H1 (cell line): ENCODE measurements around the gene PROSER3. TPM values are rescaled to one million over a fixed set of nuclear protein-coding genes. Genes with fewer than 3 reads are reported as not detected.

Experiments used
- CTCF ChIA-PET: fragments of 300-600 bp; sonication (Branson Sonifier 250); formaldehyde crosslinking; loops from one replicate; lab custom pipeline; 2021; ENCODE audit not compliant: partially characterized antibody; lab: Charles Lee
- POLR2A ChIA-PET: fragments of 300-600 bp; sonication (Branson Sonifier 250); formaldehyde crosslinking; loops from one replicate; lab custom pipeline; 2021; ENCODE audit warnings: inconsistent platforms; ENCODE audit not compliant: partially characterized antibody; lab: Charles Lee
- DNase-seq, 2 experiments: peaks; one replicate each; pipeline versions ENCODE4 v3.0.0 to v3.0.0-alpha.2; 2010 to 2022; ENCODE audit warnings: low spot score in 2 of 2, low read depth in 1 of 2, mixed read lengths in 1 of 2
- FAIRE-seq: peaks from 2 replicates; lab custom pipeline; 2011; peaks lifted over from hg19 to GRCh38; lab: Jason Lieb, UNC
- H2AFZ ChIP-seq: 2 replicates; pipeline ENCODE4 v1.8.1; 2012; ENCODE audit warnings: low read length, inconsistent platforms
- H2AK5ac ChIP-seq: 2 replicates; pipeline ENCODE4 v1.6.1; 2013; ENCODE audit warnings: low read depth, low read length
- H2BK120ac ChIP-seq: replicated peaks from 2 replicates; pipeline ENCODE3; 2013; ENCODE audit warnings: low read depth, low read length, inconsistent platforms
- H2BK12ac ChIP-seq: 2 replicates; pipeline ENCODE4 v1.6.1; 2013; ENCODE audit warnings: low read depth, low read length
- H2BK15ac ChIP-seq: 2 replicates; pipeline ENCODE4 v1.6.1; 2013; ENCODE audit warnings: low read length
- H2BK20ac ChIP-seq: 2 replicates; pipeline ENCODE4 v1.6.1; 2013; ENCODE audit warnings: low read length
- H2BK5ac ChIP-seq: 2 replicates; pipeline ENCODE4 v1.6.1; 2013; ENCODE audit warnings: low read depth, low read length
- H3K14ac ChIP-seq: 2 replicates; pipeline ENCODE4 v1.6.1; 2013; ENCODE audit warnings: inconsistent platforms; ENCODE audit not compliant: insufficient read length
- H3K18ac ChIP-seq: 2 replicates; pipeline ENCODE4 v1.6.1; 2013; ENCODE audit warnings: low read length; ENCODE audit errors: extremely low read depth
- H3K23ac ChIP-seq: 2 replicates; pipeline ENCODE4 v1.6.1; 2013; ENCODE audit warnings: inconsistent platforms; ENCODE audit not compliant: insufficient read length
- H3K23me2 ChIP-seq: 2 replicates; pipeline ENCODE4 v1.6.1; 2013; ENCODE audit warnings: low read depth, low read length
- H3K27ac ChIP-seq: 2 replicates; pipeline ENCODE4 v1.6.1; 2011; ENCODE audit warnings: low read depth, low read length, inconsistent platforms
- H3K27me3 ChIP-seq, 4 experiments: replicated peaks in 1 of 4; 1 replicate in 1 of 4; 2 replicates in 3 of 4; pipeline versions ENCODE4 v1.6.1 to v1.8.1; 2011 to 2013; ENCODE audit warnings: low read length in 3 of 4, mild to moderate bottlenecking in 3 of 4, inconsistent platforms in 2 of 4, mixed read lengths in 2 of 4, moderate library complexity in 1 of 4; ENCODE audit not compliant: control insufficient read depth in 3 of 4, insufficient read depth in 3 of 4; ENCODE audit errors: extremely low read depth in 1 of 4
- H3K36me3 ChIP-seq, 4 experiments: 2 replicates each; pipeline versions ENCODE4 v1.6.1 to v1.8.1; 2011 to 2013; ENCODE audit warnings: mild to moderate bottlenecking in 4 of 4, low read length in 3 of 4, moderate library complexity in 2 of 4, control low read depth in 1 of 4, inconsistent platforms in 1 of 4; ENCODE audit not compliant: insufficient read depth in 4 of 4, control insufficient read depth in 2 of 4
- H3K4ac ChIP-seq: replicated peaks from 2 replicates; pipeline ENCODE3; 2013; ENCODE audit warnings: low read length, low read depth, mixed read lengths, inconsistent platforms; ENCODE audit not compliant: insufficient read length
- H3K4me1 ChIP-seq, 4 experiments: replicated peaks in 1 of 4; 1 replicate in 1 of 4; 2 replicates in 3 of 4; pipeline versions ENCODE4 v1.6.1 to v1.8.1; 2011 to 2013; ENCODE audit warnings: low read length in 3 of 4, inconsistent platforms in 2 of 4, mixed read lengths in 1 of 4; ENCODE audit not compliant: insufficient read depth in 4 of 4, control insufficient read depth in 3 of 4
- H3K4me2 ChIP-seq, 2 experiments: 2 replicates each; pipeline versions ENCODE4 v1.6.1 to v1.8.1; 2011 to 2013; ENCODE audit warnings: low read depth in 2 of 2, low read length in 2 of 2, control low read depth in 1 of 2, inconsistent platforms in 1 of 2, mild to moderate bottlenecking in 1 of 2; ENCODE audit not compliant: insufficient read depth in 1 of 2
- H3K4me3 ChIP-seq, 4 experiments: fragments of 200-600, 300-600 bp in 1 of 4; sonication (generic), shearing (Covaris generic), sonication (Bioruptor Twin) in 1 of 4; 2 replicates each; pipeline versions ENCODE4 v1.5.1 to v1.8.1; 2011 to 2016; ENCODE audit warnings: low read length in 4 of 4, low read depth in 3 of 4, control low read depth in 2 of 4, inconsistent platforms in 2 of 4, mild to moderate bottlenecking in 2 of 4, mixed read lengths in 1 of 4, moderate library complexity in 1 of 4; ENCODE audit not compliant: insufficient read depth in 2 of 4; ENCODE audit errors: extremely low read depth in 1 of 4
- H3K56ac ChIP-seq: replicated peaks from 2 replicates; pipeline ENCODE3; 2013; ENCODE audit warnings: low read depth, mild to moderate bottlenecking, mixed read lengths, low read length, inconsistent platforms; ENCODE audit not compliant: insufficient read length
- H3K79me1 ChIP-seq: 2 replicates; pipeline ENCODE4 v1.6.1; 2013; ENCODE audit warnings: low read depth, low read length, control low read depth
- H3K79me2 ChIP-seq, 2 experiments: 2 replicates each; pipeline versions ENCODE4 v1.6.1 to v1.8.1; 2012 to 2013; ENCODE audit warnings: low read length in 2 of 2, mild to moderate bottlenecking in 2 of 2, inconsistent platforms in 1 of 2; ENCODE audit not compliant: insufficient read depth in 2 of 2, control insufficient read depth in 1 of 2
- H3K9ac ChIP-seq, 4 experiments: replicated peaks in 1 of 4; 1 replicate in 1 of 4; 2 replicates in 3 of 4; pipeline versions ENCODE4 v1.6.1 to v1.8.1; 2011 to 2013; ENCODE audit warnings: low read depth in 3 of 4, low read length in 3 of 4, control low read depth in 2 of 4, mild to moderate bottlenecking in 2 of 4, moderate library complexity in 2 of 4, inconsistent platforms in 1 of 4; ENCODE audit errors: extremely low read depth in 1 of 4
- H3K9me3 ChIP-seq, 2 experiments: 2 replicates each; pipeline versions ENCODE4 v1.6.1 to v1.8.1; 2012 to 2013; ENCODE audit warnings: mild to moderate bottlenecking in 2 of 2, moderate library complexity in 2 of 2, control low read depth in 1 of 2, inconsistent platforms in 1 of 2, low read depth in 1 of 2, low read length in 1 of 2, mixed read lengths in 1 of 2; ENCODE audit not compliant: insufficient read depth in 2 of 2
- H4K20me1 ChIP-seq, 2 experiments: replicated peaks in 1 of 2; 2 replicates each; pipeline versions ENCODE3 to v1.8.1; 2011 to 2013; ENCODE audit warnings: inconsistent platforms in 2 of 2, low read length in 2 of 2, mild to moderate bottlenecking in 1 of 2; ENCODE audit not compliant: insufficient read depth in 2 of 2, control insufficient read depth in 1 of 2
- H4K5ac ChIP-seq: 2 replicates; pipeline ENCODE4 v1.6.1; 2013; ENCODE audit warnings: low read length, low read depth, mixed read lengths, inconsistent platforms; ENCODE audit not compliant: insufficient read length
- H4K8ac ChIP-seq: 2 replicates; pipeline ENCODE4 v1.8.0; 2013; ENCODE audit warnings: mild to moderate bottlenecking, moderate library complexity, low read length, inconsistent platforms; ENCODE audit not compliant: insufficient read depth; ENCODE audit errors: extremely low read depth
- H4K91ac ChIP-seq: replicated peaks from 2 replicates; pipeline ENCODE3; 2013; ENCODE audit warnings: low read length, mixed read lengths, inconsistent platforms; ENCODE audit not compliant: insufficient read length
- BACH1 ChIP-seq: IDR thresholded peaks from 2 replicates; pipeline ENCODE4 v1.6.1; 2012; ENCODE audit warnings: low read length, improper control_type of control experiment
- JUN ChIP-seq: IDR thresholded peaks from 2 replicates; pipeline ENCODE4 v1.6.1; 2011; ENCODE audit warnings: low read depth, mild to moderate bottlenecking, improper control_type of control experiment, low read length
- JUND ChIP-seq: IDR thresholded peaks from 2 replicates; pipeline ENCODE4 v1.6.1; 2011; ENCODE audit warnings: mild to moderate bottlenecking, improper control_type of control experiment, low read length
- POU5F1 ChIP-seq: IDR thresholded peaks from 2 replicates; pipeline ENCODE4 v1.6.1; 2011; ENCODE audit warnings: low read depth, mild to moderate bottlenecking, low read length, moderate library complexity
- SP2 ChIP-seq: IDR thresholded peaks from 2 replicates; pipeline ENCODE4 v1.6.1; 2012; ENCODE audit warnings: mild to moderate bottlenecking, low read length, inconsistent platforms
- WGBS, 2 experiments: shearing (Covaris generic) in 1 of 2; methylation state at CpG; one replicate each; pipeline versions ENCODE4 v1.1.6 to v1.1.7; 2013 to 2015; ENCODE audit warnings: low lambda C conversion rate in 2 of 2, mixed read lengths in 2 of 2, inconsistent platforms in 1 of 2, low coverage in 1 of 2, missing lambda C conversion rate in 1 of 2; ENCODE audit not compliant: insufficient replicate concordance in 2 of 2, insufficient coverage in 1 of 2, insufficient read length in 1 of 2; ENCODE audit errors: extremely low coverage in 1 of 2, missing lambda C conversion rate in 1 of 2; 5-methylcytosine and 5-hydroxymethylcytosine counted together
- polyA plus RNA-seq, 7 experiments: library from polyadenylated mRNA; depleted of rRNA in 3 of 7; stranded (reverse) in 5 of 7; unstranded in 2 of 7; fragments of >200 nt in 5 of 7; fragments of 200-250 nt in 2 of 7; gene quantifications; 1 replicate in 5 of 7; 2 replicates in 1 of 7; 4 replicates in 1 of 7; pipeline versions ENCODE4 v1.2.1 to v1.2.3, GENCODE V29; 2011 to 2013; ENCODE audit warnings: missing spikeins in 2 of 7, mixed read lengths in 2 of 7
- total RNA-seq: library from RNA; stranded (reverse); fragmentation: NEBNext Ultra II Directional; extraction: Animal tissue kit (Norgen Biotek cat#: 25700); gene quantifications from 2 replicates; pipeline ENCODE4 v1.2.1, GENCODE V29; 2021

Gene PROSER3
- total and polyA plus RNA-seq, 2 of the 8 experiments (the other 6 are each of a cell fraction or from before 2014, with no cell fraction given) = 17.8 to 28.9 TPM

- Histone ChIP-seq H3K14ac (no peak overlapping the region), H2BK20ac (no peak overlapping the region), H3K18ac (no peak overlapping the region), H2AK5ac (no peak overlapping the region), H3K9ac (no peak overlapping the region), H2BK5ac (no peak overlapping the region), H3K27ac (no peak overlapping the region), H3K4me1 (peaks cover 0 to 5% (median under 1%) of the 10 kb centered on the region in 4 experiments; a peak in 2 of 7 replicates), H3K23ac (no peak overlapping the region), H3K4me3 (no peak overlapping the region), H2BK120ac (no peak overlapping the region), H3K23me2 (no peaks in the 10 kb centered on the region; the same call in 1 of the 2 replicates), H3K36me3 (peaks cover 41 to 64% (median 54%) of the 10 kb centered on the region in 4 experiments), H3K9me3 (no peaks in the 10 kb centered on the region), H4K5ac (no peak overlapping the region), H2AFZ (no peak overlapping the region), H4K20me1 (peaks cover 7 to 19% of the 10 kb centered on the region in 2 experiments), H2BK15ac (no peak overlapping the region), H3K27me3 (no peaks in the 10 kb centered on the region), H3K4me2 (no peak overlapping the region), H4K8ac (no peak overlapping the region), H4K91ac (no peak overlapping the region), H3K4ac (no peak overlapping the region), H3K79me1 (peaks cover 6% of the 10 kb centered on the region; the same call in 1 of the 2 replicates), H3K79me2 (peaks cover 0 to 16% of the 10 kb centered on the region in 2 experiments; a peak in 2 of 4 replicates), H3K56ac (no peak overlapping the region), H2BK12ac (no peak overlapping the region)
- TF ChIP-seq POU5F1 (no peak), JUN (no peak), BACH1 (no peak), SP2 (no peak), JUND (no peak)
- WGBS, 2 experiments = 95% methylated on average over 20 of the region's 24 CpGs; no CpG with 5 or more reads in 1 of the 2 experiments
- no peak for DNase-seq
- no peak for FAIRE-seq
- ChIA-PET POLR2A (interaction anchor here (0.7 to 6.1 kb wide), 5 partner anchors 9 to 227 kb away, joined by 3 to 39 read pairs (median 5); no protein-coding TSS in a partner anchor), CTCF (interaction anchor here (0.7 to 11.8 kb wide), 4 partner anchors 15 to 168 kb away, joined by 3 to 80 read pairs (median 3); partner anchors contain the start of gene IGFLR1)
These were observed 34.3 kb upstream of the PROSER3 start for GRCh38 chr19:35723671-35724070.
